ENCODE results near the gene MTHFS.

DNA sequence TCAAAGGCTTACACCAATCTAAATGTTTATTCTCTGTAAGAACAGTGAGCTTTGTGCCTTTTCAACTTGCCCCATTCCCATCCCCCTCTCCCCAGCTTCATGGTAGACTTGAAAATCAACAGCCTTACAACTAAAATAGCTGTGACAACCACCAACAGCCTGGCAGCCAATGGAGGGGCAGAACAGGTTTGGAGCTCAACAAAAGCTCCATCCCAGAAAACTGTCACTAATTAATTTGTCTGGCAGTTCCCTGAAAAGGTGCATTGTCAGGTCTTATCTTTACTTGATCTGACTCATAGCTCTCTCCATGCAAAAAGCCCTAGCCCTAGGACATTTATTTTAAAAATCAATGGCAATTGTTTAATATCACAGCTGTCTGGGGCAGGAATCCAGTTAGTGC, 22.6 kb downstream of the MTHFS start:
- no peak for TF ChIP-seq POLR2A (IDR thresholded peaks at IDR 0.05)
- no peak for TF ChIP-seq CTCF (IDR thresholded peaks at IDR 0.05)
